ENCODE data around the gene ZCCHC24.

DNA sequence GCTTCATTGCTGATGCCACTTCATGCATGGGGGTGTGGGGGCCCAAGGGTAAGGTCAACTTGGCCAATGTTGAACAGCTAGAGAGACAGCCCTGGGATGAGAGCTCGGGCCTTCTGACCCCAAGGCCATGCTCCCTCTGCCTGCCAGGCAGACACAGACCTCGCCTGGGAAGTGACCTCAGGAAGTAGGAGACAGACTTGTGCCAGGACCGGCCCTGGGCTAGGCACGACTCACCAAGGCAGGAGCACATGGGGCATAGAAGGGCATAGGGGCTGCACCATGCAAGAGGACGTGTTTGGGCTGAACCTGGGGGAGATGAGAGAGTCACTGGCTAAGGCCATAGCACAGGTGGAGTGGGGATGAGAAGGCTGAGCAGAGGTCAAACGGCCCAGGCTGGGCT lies 27.1 kb downstream of the ZCCHC24 start:
- TF ChIP-seq, protein P1, sequence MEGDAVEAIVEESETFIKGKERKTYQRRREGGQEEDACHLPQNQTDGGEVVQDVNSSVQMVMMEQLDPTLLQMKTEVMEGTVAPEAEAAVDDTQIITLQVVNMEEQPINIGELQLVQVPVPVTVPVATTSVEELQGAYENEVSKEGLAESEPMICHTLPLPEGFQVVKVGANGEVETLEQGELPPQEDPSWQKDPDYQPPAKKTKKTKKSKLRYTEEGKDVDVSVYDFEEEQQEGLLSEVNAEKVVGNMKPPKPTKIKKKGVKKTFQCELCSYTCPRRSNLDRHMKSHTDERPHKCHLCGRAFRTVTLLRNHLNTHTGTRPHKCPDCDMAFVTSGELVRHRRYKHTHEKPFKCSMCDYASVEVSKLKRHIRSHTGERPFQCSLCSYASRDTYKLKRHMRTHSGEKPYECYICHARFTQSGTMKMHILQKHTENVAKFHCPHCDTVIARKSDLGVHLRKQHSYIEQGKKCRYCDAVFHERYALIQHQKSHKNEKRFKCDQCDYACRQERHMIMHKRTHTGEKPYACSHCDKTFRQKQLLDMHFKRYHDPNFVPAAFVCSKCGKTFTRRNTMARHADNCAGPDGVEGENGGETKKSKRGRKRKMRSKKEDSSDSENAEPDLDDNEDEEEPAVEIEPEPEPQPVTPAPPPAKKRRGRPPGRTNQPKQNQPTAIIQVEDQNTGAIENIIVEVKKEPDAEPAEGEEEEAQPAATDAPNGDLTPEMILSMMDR (IDR thresholded peaks at IDR 0.05): no peak
- no peak for TF ChIP-seq POLR2AphosphoS5 (IDR thresholded peaks at IDR 0.05)
- no peak for TF ChIP-seq EP300 (IDR thresholded peaks at IDR 0.05)
- no peak for TF ChIP-seq POLR2A (IDR thresholded peaks at IDR 0.05)

All from stomach (tissue), 4 donors.